HCT116 (cell line): Measurements from ENCODE around the gene ANKRD36B.
"Not testable (repeated sequence)": the region's sequence is repeated elsewhere in the genome, so short reads cannot be mapped to it uniquely, and the experiment has no call there.

ENCODE experiments used
- EZH2 ChIP-seq: fragments of 200-600 bp; sonication (generic); IDR thresholded peaks from 2 replicates; pipeline ENCODE4 v1.6.1; 2017; ENCODE audit warnings: antibody characterized with exemption, mixed run types
- EZH2phosphoT487 ChIP-seq: fragments of 200-600 bp; IDR thresholded peaks from 2 replicates; pipeline ENCODE4 v1.6.1; 2018; ENCODE audit warnings: antibody characterized with exemption, borderline replicate concordance
- JUND ChIP-seq: IDR thresholded peaks from 2 replicates; pipeline ENCODE4 v1.6.1; 2012
- POLR2A ChIP-seq: IDR thresholded peaks from 2 replicates; pipeline ENCODE4 v1.7.0; 2011; ENCODE audit warnings: borderline replicate concordance; ENCODE audit not compliant: insufficient read depth, insufficient read length; ENCODE audit errors: extremely low read depth
- POLR2AphosphoS5 ChIP-seq: IDR thresholded peaks from 2 replicates; pipeline ENCODE4 v1.6.1; 2011; ENCODE audit warnings: mild to moderate bottlenecking, low read depth, low read length, moderate library complexity
- SIN3A ChIP-seq: IDR thresholded peaks from 2 replicates; pipeline ENCODE4 v1.6.1; 2012; ENCODE audit warnings: low read depth
- TF ChIP-seq, protein P1 (sequence below), 3 experiments: fragments of 200-600 bp in 1 of 3; sonication (generic) in 1 of 3; IDR thresholded peaks in 2 of 3; conservative IDR thresholded peaks in 1 of 3; 2 replicates each; pipeline ENCODE4 v1.5.1; 2012 to 2017; ENCODE audit warnings: low read depth in 2 of 3, low read length in 2 of 3, antibody characterized with exemption in 1 of 3, borderline replicate concordance in 1 of 3, control low read depth in 1 of 3, mild to moderate bottlenecking in 1 of 3, mixed read lengths in 1 of 3, mixed run types in 1 of 3, moderate library complexity in 1 of 3; ENCODE audit not compliant: insufficient read depth in 1 of 3
- TF ChIP-seq, protein P2 (sequence below): IDR thresholded peaks from 2 replicates; pipeline ENCODE4 v1.6.1; 2012
- TF ChIP-seq, protein P3 (sequence below): IDR thresholded peaks from 2 replicates; pipeline ENCODE4 v1.6.1; 2012; ENCODE audit warnings: low read depth
- TF ChIP-seq, protein P4 (sequence below): IDR thresholded peaks from 2 replicates; pipeline ENCODE4 v1.6.1; 2011; ENCODE audit warnings: mild to moderate bottlenecking, low read length, moderate library complexity; ENCODE audit not compliant: insufficient replicate concordance; ENCODE audit errors: extremely low read depth
- TF ChIP-seq, protein P5 (sequence below): IDR thresholded peaks from 2 replicates; pipeline ENCODE4 v1.6.1; 2012

DNA sequence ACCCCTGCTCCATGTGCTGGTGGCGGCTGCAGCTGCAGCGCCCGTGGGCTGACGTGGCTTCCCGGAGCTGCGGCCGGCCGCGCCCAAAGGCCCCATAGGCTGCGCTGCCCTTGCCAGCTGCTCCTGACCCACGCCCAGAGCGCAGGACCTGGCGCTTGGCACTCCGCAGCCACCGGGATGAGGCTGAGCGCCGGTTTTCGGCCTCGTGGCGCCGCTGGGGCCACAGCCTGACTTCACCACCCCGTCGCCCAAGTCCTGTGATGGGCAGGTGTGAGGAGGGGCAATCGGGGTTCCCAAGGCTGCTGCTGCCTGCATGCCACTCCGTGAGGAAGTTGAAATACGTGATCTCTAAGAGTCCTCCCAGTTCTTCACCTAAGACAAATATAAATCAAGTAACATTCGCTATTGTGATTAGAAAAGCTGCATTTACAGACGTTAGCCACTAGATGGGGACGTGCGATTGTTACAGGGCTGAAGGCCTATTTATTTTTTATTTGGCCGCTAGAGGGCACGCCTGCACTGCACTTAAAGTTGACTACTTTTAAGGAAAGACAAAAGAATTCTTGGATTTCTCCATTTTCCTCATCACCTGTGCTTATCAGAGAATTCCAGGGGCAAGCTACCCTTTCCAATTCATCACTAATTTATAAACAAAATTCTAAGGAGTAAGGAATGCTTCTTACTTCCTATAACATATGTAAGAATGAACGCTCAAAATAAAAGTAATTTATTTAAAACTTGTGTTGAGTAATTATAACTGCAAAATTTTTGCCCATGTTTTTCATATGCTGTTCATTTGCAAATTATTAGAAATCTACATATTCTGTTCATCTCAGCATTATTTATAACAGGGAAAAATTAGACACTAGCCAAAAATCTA is 1.1 kb upstream of the ANKRD36B start:
- not testable (repeated sequence) for TF ChIP-seq POLR2A, SIN3A, EZH2, JUND, EZH2phosphoT487, POLR2AphosphoS5
- TF ChIP-seq, protein P1, sequence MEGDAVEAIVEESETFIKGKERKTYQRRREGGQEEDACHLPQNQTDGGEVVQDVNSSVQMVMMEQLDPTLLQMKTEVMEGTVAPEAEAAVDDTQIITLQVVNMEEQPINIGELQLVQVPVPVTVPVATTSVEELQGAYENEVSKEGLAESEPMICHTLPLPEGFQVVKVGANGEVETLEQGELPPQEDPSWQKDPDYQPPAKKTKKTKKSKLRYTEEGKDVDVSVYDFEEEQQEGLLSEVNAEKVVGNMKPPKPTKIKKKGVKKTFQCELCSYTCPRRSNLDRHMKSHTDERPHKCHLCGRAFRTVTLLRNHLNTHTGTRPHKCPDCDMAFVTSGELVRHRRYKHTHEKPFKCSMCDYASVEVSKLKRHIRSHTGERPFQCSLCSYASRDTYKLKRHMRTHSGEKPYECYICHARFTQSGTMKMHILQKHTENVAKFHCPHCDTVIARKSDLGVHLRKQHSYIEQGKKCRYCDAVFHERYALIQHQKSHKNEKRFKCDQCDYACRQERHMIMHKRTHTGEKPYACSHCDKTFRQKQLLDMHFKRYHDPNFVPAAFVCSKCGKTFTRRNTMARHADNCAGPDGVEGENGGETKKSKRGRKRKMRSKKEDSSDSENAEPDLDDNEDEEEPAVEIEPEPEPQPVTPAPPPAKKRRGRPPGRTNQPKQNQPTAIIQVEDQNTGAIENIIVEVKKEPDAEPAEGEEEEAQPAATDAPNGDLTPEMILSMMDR (IDR thresholded peaks at IDR 0.05 in 2 of 3, conservative IDR thresholded peaks at IDR 0.05 in 1 of 3; ENCODE audit: borderline replicate concordance in 1 of 3, insufficient read depth in 1 of 3, low read depth in 2 of 3, low read length in 2 of 3): peak; percentile 73 to 100 (median 86)
- TF ChIP-seq, protein P2, sequence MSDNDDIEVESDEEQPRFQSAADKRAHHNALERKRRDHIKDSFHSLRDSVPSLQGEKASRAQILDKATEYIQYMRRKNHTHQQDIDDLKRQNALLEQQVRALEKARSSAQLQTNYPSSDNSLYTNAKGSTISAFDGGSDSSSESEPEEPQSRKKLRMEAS: not testable (repeated sequence)
- TF ChIP-seq, protein P3, sequence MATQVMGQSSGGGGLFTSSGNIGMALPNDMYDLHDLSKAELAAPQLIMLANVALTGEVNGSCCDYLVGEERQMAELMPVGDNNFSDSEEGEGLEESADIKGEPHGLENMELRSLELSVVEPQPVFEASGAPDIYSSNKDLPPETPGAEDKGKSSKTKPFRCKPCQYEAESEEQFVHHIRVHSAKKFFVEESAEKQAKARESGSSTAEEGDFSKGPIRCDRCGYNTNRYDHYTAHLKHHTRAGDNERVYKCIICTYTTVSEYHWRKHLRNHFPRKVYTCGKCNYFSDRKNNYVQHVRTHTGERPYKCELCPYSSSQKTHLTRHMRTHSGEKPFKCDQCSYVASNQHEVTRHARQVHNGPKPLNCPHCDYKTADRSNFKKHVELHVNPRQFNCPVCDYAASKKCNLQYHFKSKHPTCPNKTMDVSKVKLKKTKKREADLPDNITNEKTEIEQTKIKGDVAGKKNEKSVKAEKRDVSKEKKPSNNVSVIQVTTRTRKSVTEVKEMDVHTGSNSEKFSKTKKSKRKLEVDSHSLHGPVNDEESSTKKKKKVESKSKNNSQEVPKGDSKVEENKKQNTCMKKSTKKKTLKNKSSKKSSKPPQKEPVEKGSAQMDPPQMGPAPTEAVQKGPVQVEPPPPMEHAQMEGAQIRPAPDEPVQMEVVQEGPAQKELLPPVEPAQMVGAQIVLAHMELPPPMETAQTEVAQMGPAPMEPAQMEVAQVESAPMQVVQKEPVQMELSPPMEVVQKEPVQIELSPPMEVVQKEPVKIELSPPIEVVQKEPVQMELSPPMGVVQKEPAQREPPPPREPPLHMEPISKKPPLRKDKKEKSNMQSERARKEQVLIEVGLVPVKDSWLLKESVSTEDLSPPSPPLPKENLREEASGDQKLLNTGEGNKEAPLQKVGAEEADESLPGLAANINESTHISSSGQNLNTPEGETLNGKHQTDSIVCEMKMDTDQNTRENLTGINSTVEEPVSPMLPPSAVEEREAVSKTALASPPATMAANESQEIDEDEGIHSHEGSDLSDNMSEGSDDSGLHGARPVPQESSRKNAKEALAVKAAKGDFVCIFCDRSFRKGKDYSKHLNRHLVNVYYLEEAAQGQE: not testable (repeated sequence)
- TF ChIP-seq, protein P4, sequence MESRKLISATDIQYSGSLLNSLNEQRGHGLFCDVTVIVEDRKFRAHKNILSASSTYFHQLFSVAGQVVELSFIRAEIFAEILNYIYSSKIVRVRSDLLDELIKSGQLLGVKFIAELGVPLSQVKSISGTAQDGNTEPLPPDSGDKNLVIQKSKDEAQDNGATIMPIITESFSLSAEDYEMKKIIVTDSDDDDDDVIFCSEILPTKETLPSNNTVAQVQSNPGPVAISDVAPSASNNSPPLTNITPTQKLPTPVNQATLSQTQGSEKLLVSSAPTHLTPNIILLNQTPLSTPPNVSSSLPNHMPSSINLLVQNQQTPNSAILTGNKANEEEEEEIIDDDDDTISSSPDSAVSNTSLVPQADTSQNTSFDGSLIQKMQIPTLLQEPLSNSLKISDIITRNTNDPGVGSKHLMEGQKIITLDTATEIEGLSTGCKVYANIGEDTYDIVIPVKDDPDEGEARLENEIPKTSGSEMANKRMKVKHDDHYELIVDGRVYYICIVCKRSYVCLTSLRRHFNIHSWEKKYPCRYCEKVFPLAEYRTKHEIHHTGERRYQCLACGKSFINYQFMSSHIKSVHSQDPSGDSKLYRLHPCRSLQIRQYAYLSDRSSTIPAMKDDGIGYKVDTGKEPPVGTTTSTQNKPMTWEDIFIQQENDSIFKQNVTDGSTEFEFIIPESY: not testable (repeated sequence)
- TF ChIP-seq, protein P5, sequence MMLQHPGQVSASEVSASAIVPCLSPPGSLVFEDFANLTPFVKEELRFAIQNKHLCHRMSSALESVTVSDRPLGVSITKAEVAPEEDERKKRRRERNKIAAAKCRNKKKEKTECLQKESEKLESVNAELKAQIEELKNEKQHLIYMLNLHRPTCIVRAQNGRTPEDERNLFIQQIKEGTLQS: not testable (repeated sequence)
